ENCODE data around the gene CLDN1.

DNA sequence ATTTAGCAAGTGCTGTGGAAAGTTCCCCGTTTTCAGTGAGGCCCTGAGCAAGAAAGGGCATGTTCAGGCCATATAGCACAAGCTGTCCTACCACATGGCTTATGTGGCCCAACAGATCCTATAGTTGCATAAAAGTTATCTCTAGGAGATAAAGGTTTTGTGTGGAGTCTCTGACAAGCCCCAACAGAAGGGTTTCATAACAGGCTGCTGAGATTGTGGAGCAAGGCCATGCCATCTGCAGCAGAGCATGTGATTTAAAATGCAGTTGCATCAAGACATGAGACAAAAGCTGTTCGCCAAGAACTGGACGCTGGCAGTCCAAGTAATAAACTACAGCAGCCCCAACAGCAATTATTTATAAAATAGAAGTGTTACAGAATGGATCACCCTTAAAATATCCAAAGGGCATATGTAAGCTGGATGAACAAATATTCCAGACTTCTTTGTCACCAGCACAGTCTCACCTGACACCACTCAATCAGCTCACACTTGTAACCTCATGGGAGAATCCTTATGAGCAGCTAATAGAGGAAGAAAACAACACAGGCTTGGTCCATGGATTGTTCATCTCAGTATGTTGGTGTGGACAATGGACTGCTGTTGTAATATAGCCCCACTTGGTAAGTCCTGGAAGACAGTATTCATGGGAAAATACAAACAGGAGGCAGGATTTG, 14.4 kb upstream of the CLDN1 start:
- TF ChIP-seq, protein P1, sequence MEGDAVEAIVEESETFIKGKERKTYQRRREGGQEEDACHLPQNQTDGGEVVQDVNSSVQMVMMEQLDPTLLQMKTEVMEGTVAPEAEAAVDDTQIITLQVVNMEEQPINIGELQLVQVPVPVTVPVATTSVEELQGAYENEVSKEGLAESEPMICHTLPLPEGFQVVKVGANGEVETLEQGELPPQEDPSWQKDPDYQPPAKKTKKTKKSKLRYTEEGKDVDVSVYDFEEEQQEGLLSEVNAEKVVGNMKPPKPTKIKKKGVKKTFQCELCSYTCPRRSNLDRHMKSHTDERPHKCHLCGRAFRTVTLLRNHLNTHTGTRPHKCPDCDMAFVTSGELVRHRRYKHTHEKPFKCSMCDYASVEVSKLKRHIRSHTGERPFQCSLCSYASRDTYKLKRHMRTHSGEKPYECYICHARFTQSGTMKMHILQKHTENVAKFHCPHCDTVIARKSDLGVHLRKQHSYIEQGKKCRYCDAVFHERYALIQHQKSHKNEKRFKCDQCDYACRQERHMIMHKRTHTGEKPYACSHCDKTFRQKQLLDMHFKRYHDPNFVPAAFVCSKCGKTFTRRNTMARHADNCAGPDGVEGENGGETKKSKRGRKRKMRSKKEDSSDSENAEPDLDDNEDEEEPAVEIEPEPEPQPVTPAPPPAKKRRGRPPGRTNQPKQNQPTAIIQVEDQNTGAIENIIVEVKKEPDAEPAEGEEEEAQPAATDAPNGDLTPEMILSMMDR (conservative IDR thresholded peaks at IDR 0.05), result no peak
- no peak for TF ChIP-seq EZH2 (IDR thresholded peaks at IDR 0.05; ENCODE audit: low read depth)
